Panc1 (cell line): Measurements from ENCODE around the gene AKT1S1. TPM values are rescaled to one million over a fixed set of nuclear protein-coding genes. Genes with fewer than 3 reads are reported as not detected.

Experiments used
- ATAC-seq: fragments of 200-7000 bp; cut with Tn5 transposase; 2 replicates; pipeline ENCODE4 v1.9.1; 2020; ENCODE audit warnings: mild to moderate bottlenecking, moderate library complexity
- BruUV-seq: library from RNA; stranded (reverse); fragments of 400-500 nt; replicated peaks from 2 replicates; lab custom pipeline; 2021; lab: Mats Ljungman, UMichigan
- CTCF ChIA-PET: fragments of 300-600 bp; sonication (Branson Sonifier 250); formaldehyde crosslinking; loops from one replicate; lab custom pipeline; 2022; ENCODE audit warnings: antibody characterized with exemption; lab: Charles Lee
- POLR2A ChIA-PET: fragments of 300-600 bp; sonication (Branson Sonifier 250); formaldehyde crosslinking; loops from one replicate; lab custom pipeline; 2022; ENCODE audit warnings: antibody characterized with exemption; lab: Charles Lee
- DNase-seq: peaks from one replicate; pipeline ENCODE4 v3.0.0-alpha.2; 2010; ENCODE audit warnings: low read depth, low spot score
- H3K27ac ChIP-seq: 2 replicates; pipeline ENCODE4 v1.5.1; 2011; ENCODE audit warnings: mild to moderate bottlenecking, low read length, inconsistent platforms
- H3K27me3 ChIP-seq: fragments of 200-500 bp; sonication (Bioruptor generic); 2 replicates; pipeline ENCODE4 v1.6.0; 2014; ENCODE audit warnings: low read length, inconsistent platforms; ENCODE audit not compliant: control insufficient read depth, insufficient read depth
- H3K36me3 ChIP-seq: fragments of 200-500 bp; sonication (Bioruptor generic); 2 replicates; pipeline ENCODE4 v1.5.1; 2014; ENCODE audit warnings: inconsistent platforms, mild to moderate bottlenecking, low read length, moderate library complexity; ENCODE audit not compliant: control insufficient read depth, insufficient read depth
- H3K4me1 ChIP-seq: 2 replicates; pipeline ENCODE4 v1.5.1; 2011; ENCODE audit warnings: inconsistent platforms, mild to moderate bottlenecking, low read length, moderate library complexity; ENCODE audit not compliant: control insufficient read depth, insufficient read depth
- H3K4me3 ChIP-seq, 2 experiments: 2 replicates each; pipeline ENCODE4 v1.5.1; 2011 to 2012; ENCODE audit warnings: low read depth in 2 of 2, low read length in 2 of 2, mild to moderate bottlenecking in 2 of 2, inconsistent platforms in 1 of 2, moderate library complexity in 1 of 2
- H3K9me3 ChIP-seq: fragments of 200-500 bp; sonication (Bioruptor generic); 2 replicates; pipeline ENCODE4 v1.5.1; 2014; ENCODE audit warnings: low read depth, mild to moderate bottlenecking, inconsistent platforms, low read length, moderate library complexity; ENCODE audit not compliant: control insufficient read depth, insufficient read depth
- POLR2AphosphoS5 ChIP-seq: IDR thresholded peaks from 2 replicates; pipeline ENCODE4 v1.6.1; 2012; ENCODE audit warnings: mild to moderate bottlenecking, low read depth, low read length, moderate library complexity
- REST ChIP-seq, 2 experiments: IDR thresholded peaks; 2 replicates each; pipeline ENCODE4 v1.6.1; 2011 to 2012; ENCODE audit warnings: low read depth in 2 of 2, control low read depth in 1 of 2, low read length in 1 of 2, mild to moderate bottlenecking in 1 of 2, moderate library complexity in 1 of 2; ENCODE audit not compliant: insufficient read depth in 1 of 2
- SIN3A ChIP-seq: IDR thresholded peaks from 2 replicates; pipeline ENCODE4 v1.6.1; 2012; ENCODE audit warnings: low read depth, mild to moderate bottlenecking, low read length, moderate library complexity, borderline replicate concordance; ENCODE audit not compliant: insufficient read depth
- TCF7L2 ChIP-seq: IDR thresholded peaks from 2 replicates; pipeline ENCODE4 v1.6.1; 2011; ENCODE audit warnings: mild to moderate bottlenecking, low read depth, low read length, inconsistent platforms
- in situ Hi-C: cut with HindIII; loops from 2 replicates; pipeline ENCODE4 v1.10.0; 2016; ENCODE audit warnings: low sequenced_read_pairs, low pct_unique_long_range_greater_than_20kb
- intact Hi-C: fragments of 100-400 bp; cut with micrococcal nuclease; formaldehyde crosslinking; loops from one replicate; pipeline ENCODE4 v1.10.0; 2022; ENCODE audit not compliant: unreplicated experiment
- total RNA-seq: library from RNA; stranded (reverse); gene quantifications from one replicate; pipeline ENCODE4 v1.2.1, GENCODE V29; 2021; ENCODE audit not compliant: unreplicated experiment
- TF ChIP-seq, protein P1 (sequence below): fragments of 450-650 bp; IDR thresholded peaks from 2 replicates; pipeline ENCODE4 v1.5.1; 2017; ENCODE audit warnings: mild to moderate bottlenecking

AKT1S1 gene
- total RNA-seq, 1 experiment from 2014 or later, result 92.8 TPM

DNA sequence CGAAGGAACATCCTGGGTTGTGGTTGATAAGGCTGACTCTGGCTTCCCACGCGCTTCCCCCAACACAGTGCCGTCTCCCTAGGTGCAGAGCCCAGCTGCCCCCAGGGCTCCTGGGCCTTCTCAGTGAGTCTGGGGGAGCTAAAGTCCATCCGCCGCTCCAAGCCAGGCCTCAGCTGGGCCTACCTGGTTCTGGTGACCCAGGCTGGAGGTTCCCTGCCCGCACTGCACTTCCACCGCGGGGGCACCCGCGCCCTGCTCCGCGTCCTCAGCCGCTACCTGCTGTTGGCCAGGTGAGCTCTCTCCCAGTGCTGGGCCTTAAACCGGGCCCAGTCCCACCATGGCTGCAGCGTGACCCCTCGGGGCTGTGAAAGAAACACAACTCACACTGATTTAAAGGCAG lies 4.0 kb upstream of the AKT1S1 start:
- H3K27me3 ChIP-seq, result no peaks in the 10 kb centered on the region
- POLR2A ChIA-PET, result no interaction called here
- peaks cover 4% of the 10 kb centered on the region for H3K4me1 ChIP-seq
- intact Hi-C loops, result no loop called here
- no peak for TF ChIP-seq TCF7L2
- TF ChIP-seq, protein P1, sequence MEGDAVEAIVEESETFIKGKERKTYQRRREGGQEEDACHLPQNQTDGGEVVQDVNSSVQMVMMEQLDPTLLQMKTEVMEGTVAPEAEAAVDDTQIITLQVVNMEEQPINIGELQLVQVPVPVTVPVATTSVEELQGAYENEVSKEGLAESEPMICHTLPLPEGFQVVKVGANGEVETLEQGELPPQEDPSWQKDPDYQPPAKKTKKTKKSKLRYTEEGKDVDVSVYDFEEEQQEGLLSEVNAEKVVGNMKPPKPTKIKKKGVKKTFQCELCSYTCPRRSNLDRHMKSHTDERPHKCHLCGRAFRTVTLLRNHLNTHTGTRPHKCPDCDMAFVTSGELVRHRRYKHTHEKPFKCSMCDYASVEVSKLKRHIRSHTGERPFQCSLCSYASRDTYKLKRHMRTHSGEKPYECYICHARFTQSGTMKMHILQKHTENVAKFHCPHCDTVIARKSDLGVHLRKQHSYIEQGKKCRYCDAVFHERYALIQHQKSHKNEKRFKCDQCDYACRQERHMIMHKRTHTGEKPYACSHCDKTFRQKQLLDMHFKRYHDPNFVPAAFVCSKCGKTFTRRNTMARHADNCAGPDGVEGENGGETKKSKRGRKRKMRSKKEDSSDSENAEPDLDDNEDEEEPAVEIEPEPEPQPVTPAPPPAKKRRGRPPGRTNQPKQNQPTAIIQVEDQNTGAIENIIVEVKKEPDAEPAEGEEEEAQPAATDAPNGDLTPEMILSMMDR, result no peak
- no peak for TF ChIP-seq SIN3A
- TF ChIP-seq POLR2AphosphoS5, result no peak
- TF ChIP-seq REST (IDR thresholded peaks at IDR 0.05; ENCODE audit: insufficient read depth in 1 of 2, low read depth in 2 of 2, low read length in 1 of 2), result no peak
- no peak for DNase-seq
- CTCF ChIA-PET, result no interaction called here
- no peaks in the 10 kb centered on the region for H3K36me3 ChIP-seq
- no peak for ATAC-seq
- H3K4me3 ChIP-seq, result no peak overlapping the region
- in situ Hi-C loops, result no loop called here
- H3K27ac ChIP-seq, result no peak overlapping the region
- H3K9me3 ChIP-seq, result no peaks in the 10 kb centered on the region
- BruUV-seq, result no TSS peak

- BruUV-seq, result no TSS peak
- no peak overlapping the region for H3K4me3 ChIP-seq
- ChIA-PET POLR2A (interaction anchor here (0.6 kb wide), 1 partner anchor 49 kb away, joined by 4 read pairs; no protein-coding TSS in a partner anchor), CTCF (no interaction called here)
- intact Hi-C loops (no loop called here), in situ Hi-C loops (no loop called here)
- H3K27ac ChIP-seq, result no peak overlapping the region
- no peak for TF ChIP-seq REST (IDR thresholded peaks at IDR 0.05; ENCODE audit: insufficient read depth in 1 of 2, low read depth in 2 of 2, low read length in 1 of 2)
- TF ChIP-seq SIN3A, result no peak
- TF ChIP-seq POLR2AphosphoS5, result no peak
- no peak for TF ChIP-seq TCF7L2
- TF ChIP-seq, protein P1, result no peak
- DNase-seq, result no peak
- peaks cover 8% of the 10 kb centered on the region for H3K4me1 ChIP-seq
- H3K36me3 ChIP-seq, result peaks cover 4% of the 10 kb centered on the region; the same call in 1 of the 2 replicates
- H3K9me3 ChIP-seq, result no peaks in the 10 kb centered on the region
- ATAC-seq, result no peak
- no peaks in the 10 kb centered on the region for H3K27me3 ChIP-seq
Measured at GRCh38 chr19:49880162-49880869, 3.2 kb upstream of the AKT1S1 start.
